H1 (cell line): Measurements from ENCODE around the gene KCNC4. TPM values are rescaled to one million over a fixed set of nuclear protein-coding genes. Genes with fewer than 3 reads are reported as not detected.

Experiments
- CTCF ChIA-PET: fragments of 300-600 bp; sonication (Branson Sonifier 250); formaldehyde crosslinking; loops from one replicate; lab custom pipeline; 2021; ENCODE audit not compliant: partially characterized antibody; lab: Charles Lee
- POLR2A ChIA-PET: fragments of 300-600 bp; sonication (Branson Sonifier 250); formaldehyde crosslinking; loops from one replicate; lab custom pipeline; 2021; ENCODE audit warnings: inconsistent platforms; ENCODE audit not compliant: partially characterized antibody; lab: Charles Lee
- DNase-seq, 2 experiments: peaks; one replicate each; pipeline versions ENCODE4 v3.0.0 to v3.0.0-alpha.2; 2010 to 2022; ENCODE audit warnings: low spot score in 2 of 2, low read depth in 1 of 2, mixed read lengths in 1 of 2
- FAIRE-seq: peaks from 2 replicates; lab custom pipeline; 2011; peaks lifted over from hg19 to GRCh38; lab: Jason Lieb, UNC
- H2AFZ ChIP-seq: 2 replicates; pipeline ENCODE4 v1.8.1; 2012; ENCODE audit warnings: low read length, inconsistent platforms
- H2AK5ac ChIP-seq: 2 replicates; pipeline ENCODE4 v1.6.1; 2013; ENCODE audit warnings: low read depth, low read length
- H2BK120ac ChIP-seq: replicated peaks from 2 replicates; pipeline ENCODE3; 2013; ENCODE audit warnings: low read depth, low read length, inconsistent platforms
- H2BK12ac ChIP-seq: 2 replicates; pipeline ENCODE4 v1.6.1; 2013; ENCODE audit warnings: low read depth, low read length
- H2BK15ac ChIP-seq: 2 replicates; pipeline ENCODE4 v1.6.1; 2013; ENCODE audit warnings: low read length
- H2BK20ac ChIP-seq: 2 replicates; pipeline ENCODE4 v1.6.1; 2013; ENCODE audit warnings: low read length
- H2BK5ac ChIP-seq: 2 replicates; pipeline ENCODE4 v1.6.1; 2013; ENCODE audit warnings: low read depth, low read length
- H3K14ac ChIP-seq: 2 replicates; pipeline ENCODE4 v1.6.1; 2013; ENCODE audit warnings: inconsistent platforms; ENCODE audit not compliant: insufficient read length
- H3K18ac ChIP-seq: 2 replicates; pipeline ENCODE4 v1.6.1; 2013; ENCODE audit warnings: low read length; ENCODE audit errors: extremely low read depth
- H3K23ac ChIP-seq: 2 replicates; pipeline ENCODE4 v1.6.1; 2013; ENCODE audit warnings: inconsistent platforms; ENCODE audit not compliant: insufficient read length
- H3K23me2 ChIP-seq: 2 replicates; pipeline ENCODE4 v1.6.1; 2013; ENCODE audit warnings: low read depth, low read length
- H3K27ac ChIP-seq: 2 replicates; pipeline ENCODE4 v1.6.1; 2011; ENCODE audit warnings: low read depth, low read length, inconsistent platforms
- H3K27me3 ChIP-seq, 4 experiments: replicated peaks in 1 of 4; 1 replicate in 1 of 4; 2 replicates in 3 of 4; pipeline versions ENCODE4 v1.6.1 to v1.8.1; 2011 to 2013; ENCODE audit warnings: low read length in 3 of 4, mild to moderate bottlenecking in 3 of 4, inconsistent platforms in 2 of 4, mixed read lengths in 2 of 4, moderate library complexity in 1 of 4; ENCODE audit not compliant: control insufficient read depth in 3 of 4, insufficient read depth in 3 of 4; ENCODE audit errors: extremely low read depth in 1 of 4
- H3K36me3 ChIP-seq, 4 experiments: 2 replicates each; pipeline versions ENCODE4 v1.6.1 to v1.8.1; 2011 to 2013; ENCODE audit warnings: mild to moderate bottlenecking in 4 of 4, low read length in 3 of 4, moderate library complexity in 2 of 4, control low read depth in 1 of 4, inconsistent platforms in 1 of 4; ENCODE audit not compliant: insufficient read depth in 4 of 4, control insufficient read depth in 2 of 4
- H3K4ac ChIP-seq: replicated peaks from 2 replicates; pipeline ENCODE3; 2013; ENCODE audit warnings: low read length, low read depth, mixed read lengths, inconsistent platforms; ENCODE audit not compliant: insufficient read length
- H3K4me1 ChIP-seq, 4 experiments: replicated peaks in 1 of 4; 1 replicate in 1 of 4; 2 replicates in 3 of 4; pipeline versions ENCODE4 v1.6.1 to v1.8.1; 2011 to 2013; ENCODE audit warnings: low read length in 3 of 4, inconsistent platforms in 2 of 4, mixed read lengths in 1 of 4; ENCODE audit not compliant: insufficient read depth in 4 of 4, control insufficient read depth in 3 of 4
- H3K4me2 ChIP-seq, 2 experiments: 2 replicates each; pipeline versions ENCODE4 v1.6.1 to v1.8.1; 2011 to 2013; ENCODE audit warnings: low read depth in 2 of 2, low read length in 2 of 2, control low read depth in 1 of 2, inconsistent platforms in 1 of 2, mild to moderate bottlenecking in 1 of 2; ENCODE audit not compliant: insufficient read depth in 1 of 2
- H3K4me3 ChIP-seq, 4 experiments: fragments of 200-600, 300-600 bp in 1 of 4; sonication (generic), shearing (Covaris generic), sonication (Bioruptor Twin) in 1 of 4; 2 replicates each; pipeline versions ENCODE4 v1.5.1 to v1.8.1; 2011 to 2016; ENCODE audit warnings: low read length in 4 of 4, low read depth in 3 of 4, control low read depth in 2 of 4, inconsistent platforms in 2 of 4, mild to moderate bottlenecking in 2 of 4, mixed read lengths in 1 of 4, moderate library complexity in 1 of 4; ENCODE audit not compliant: insufficient read depth in 2 of 4; ENCODE audit errors: extremely low read depth in 1 of 4
- H3K56ac ChIP-seq: replicated peaks from 2 replicates; pipeline ENCODE3; 2013; ENCODE audit warnings: low read depth, mild to moderate bottlenecking, mixed read lengths, low read length, inconsistent platforms; ENCODE audit not compliant: insufficient read length
- H3K79me1 ChIP-seq: 2 replicates; pipeline ENCODE4 v1.6.1; 2013; ENCODE audit warnings: low read depth, low read length, control low read depth
- H3K79me2 ChIP-seq, 2 experiments: 2 replicates each; pipeline versions ENCODE4 v1.6.1 to v1.8.1; 2012 to 2013; ENCODE audit warnings: low read length in 2 of 2, mild to moderate bottlenecking in 2 of 2, inconsistent platforms in 1 of 2; ENCODE audit not compliant: insufficient read depth in 2 of 2, control insufficient read depth in 1 of 2
- H3K9ac ChIP-seq, 4 experiments: replicated peaks in 1 of 4; 1 replicate in 1 of 4; 2 replicates in 3 of 4; pipeline versions ENCODE4 v1.6.1 to v1.8.1; 2011 to 2013; ENCODE audit warnings: low read depth in 3 of 4, low read length in 3 of 4, control low read depth in 2 of 4, mild to moderate bottlenecking in 2 of 4, moderate library complexity in 2 of 4, inconsistent platforms in 1 of 4; ENCODE audit errors: extremely low read depth in 1 of 4
- H3K9me3 ChIP-seq, 2 experiments: 2 replicates each; pipeline versions ENCODE4 v1.6.1 to v1.8.1; 2012 to 2013; ENCODE audit warnings: mild to moderate bottlenecking in 2 of 2, moderate library complexity in 2 of 2, control low read depth in 1 of 2, inconsistent platforms in 1 of 2, low read depth in 1 of 2, low read length in 1 of 2, mixed read lengths in 1 of 2; ENCODE audit not compliant: insufficient read depth in 2 of 2
- H4K20me1 ChIP-seq, 2 experiments: replicated peaks in 1 of 2; 2 replicates each; pipeline versions ENCODE3 to v1.8.1; 2011 to 2013; ENCODE audit warnings: inconsistent platforms in 2 of 2, low read length in 2 of 2, mild to moderate bottlenecking in 1 of 2; ENCODE audit not compliant: insufficient read depth in 2 of 2, control insufficient read depth in 1 of 2
- H4K5ac ChIP-seq: 2 replicates; pipeline ENCODE4 v1.6.1; 2013; ENCODE audit warnings: low read length, low read depth, mixed read lengths, inconsistent platforms; ENCODE audit not compliant: insufficient read length
- H4K8ac ChIP-seq: 2 replicates; pipeline ENCODE4 v1.8.0; 2013; ENCODE audit warnings: mild to moderate bottlenecking, moderate library complexity, low read length, inconsistent platforms; ENCODE audit not compliant: insufficient read depth; ENCODE audit errors: extremely low read depth
- H4K91ac ChIP-seq: replicated peaks from 2 replicates; pipeline ENCODE3; 2013; ENCODE audit warnings: low read length, mixed read lengths, inconsistent platforms; ENCODE audit not compliant: insufficient read length
- SRF ChIP-seq: IDR thresholded peaks from 2 replicates; pipeline ENCODE4 v1.6.1; 2011; ENCODE audit warnings: mild to moderate bottlenecking, low read depth, low read length, moderate library complexity
- WGBS, 2 experiments: shearing (Covaris generic) in 1 of 2; methylation state at CpG; one replicate each; pipeline versions ENCODE4 v1.1.6 to v1.1.7; 2013 to 2015; ENCODE audit warnings: low lambda C conversion rate in 2 of 2, mixed read lengths in 2 of 2, inconsistent platforms in 1 of 2, low coverage in 1 of 2, missing lambda C conversion rate in 1 of 2; ENCODE audit not compliant: insufficient replicate concordance in 2 of 2, insufficient coverage in 1 of 2, insufficient read length in 1 of 2; ENCODE audit errors: extremely low coverage in 1 of 2, missing lambda C conversion rate in 1 of 2; 5-methylcytosine and 5-hydroxymethylcytosine counted together
- polyA plus RNA-seq, 7 experiments: library from polyadenylated mRNA; depleted of rRNA in 3 of 7; stranded (reverse) in 5 of 7; unstranded in 2 of 7; fragments of >200 nt in 5 of 7; fragments of 200-250 nt in 2 of 7; gene quantifications; 1 replicate in 5 of 7; 2 replicates in 1 of 7; 4 replicates in 1 of 7; pipeline versions ENCODE4 v1.2.1 to v1.2.3, GENCODE V29; 2011 to 2013; ENCODE audit warnings: missing spikeins in 2 of 7, mixed read lengths in 2 of 7
- total RNA-seq: library from RNA; stranded (reverse); fragmentation: NEBNext Ultra II Directional; extraction: Animal tissue kit (Norgen Biotek cat#: 25700); gene quantifications from 2 replicates; pipeline ENCODE4 v1.2.1, GENCODE V29; 2021

Gene KCNC4
- total and polyA plus RNA-seq, 2 of the 8 experiments (the other 6 are each of a cell fraction or from before 2014, with no cell fraction given), result 8.1 to 11.2 TPM

- H2AK5ac ChIP-seq, result no peak overlapping the region
- H2BK12ac ChIP-seq, result no peak overlapping the region
- no peaks in the 10 kb centered on the region; a peak in 1 of 7 replicates for H3K4me1 ChIP-seq
- ChIA-PET POLR2A (interaction anchor here (1.6 to 2.2 kb wide), 2 partner anchors 12 to 14 kb away, joined by 5 to 7 read pairs; partner anchors contain the start of gene KCNC4), CTCF (interaction anchor here (1.2 to 3.0 kb wide), 5 partner anchors 15 to 86 kb away, joined by 3 to 19 read pairs (median 8); partner anchors contain the start of gene KCNC4)
- H3K9ac ChIP-seq, result no peak overlapping the region
- H3K4ac ChIP-seq, result no peak overlapping the region
- H3K36me3 ChIP-seq, result no peaks in the 10 kb centered on the region
- H3K79me2 ChIP-seq, result no peaks in the 10 kb centered on the region
- no peak overlapping the region for H4K91ac ChIP-seq
- no peak overlapping the region for H4K5ac ChIP-seq
- WGBS, 2 experiments, result 87% methylated on average over 17 of the region's 17 CpGs; no CpG with 5 or more reads in 1 of the 2 experiments
- no peak overlapping the region for H3K14ac ChIP-seq
- H2AFZ ChIP-seq, result no peak overlapping the region
- no peak overlapping the region for H2BK15ac ChIP-seq
- H2BK5ac ChIP-seq, result peak overlapping the region; percentile 30; the same call in 1 of the 2 replicates
- no peak overlapping the region for H3K23ac ChIP-seq
- no peak for DNase-seq
- no peaks in the 10 kb centered on the region; the same call in none of the 2 replicates for H3K79me1 ChIP-seq
- no peak for TF ChIP-seq SRF
- no peak overlapping the region for H3K18ac ChIP-seq
- H3K27me3 ChIP-seq, result no peaks in the 10 kb centered on the region
- H4K8ac ChIP-seq, result no peak overlapping the region
- H2BK120ac ChIP-seq, result no peak overlapping the region
- no peaks in the 10 kb centered on the region for H3K9me3 ChIP-seq
- no peak for FAIRE-seq
- H3K23me2 ChIP-seq, result no peaks in the 10 kb centered on the region
- H2BK20ac ChIP-seq, result no peak overlapping the region
- H4K20me1 ChIP-seq, result peaks cover 0 to 18% of the 10 kb centered on the region in 2 experiments
- no peak overlapping the region for H3K56ac ChIP-seq
- no peak overlapping the region for H3K4me2 ChIP-seq
- H3K27ac ChIP-seq, result no peak overlapping the region
- no peak overlapping the region for H3K4me3 ChIP-seq
These were observed 13.5 kb downstream of the KCNC4 start for GRCh38 chr1:110223581-110223980.
